ENCODE data around the gene MINK1.

- TF ChIP-seq LEF1 (IDR thresholded peaks at IDR 0.05; ENCODE audit: borderline replicate concordance): no peak
- TF ChIP-seq ZNF384 (IDR thresholded peaks at IDR 0.05): no peak
These were observed 99.6 kb downstream of the MINK1 start for GRCh38 chr17:4932756-4933155.
